Measurements from ENCODE around the gene CAPN11.
"Not testable (repeated sequence)": the region's sequence is repeated elsewhere in the genome, so short reads cannot be mapped to it uniquely, and the experiment has no call there.

The CAPN11 gene

GRCh38 chr6:44183783-44184182, 25.2 kb downstream of the CAPN11 start:
- DNase-seq = no peak

GRCh38 chr6:44185356-44185755, 26.7 kb downstream of the CAPN11 start:
- not testable (repeated sequence) for DNase-seq

- no peak for DNase-seq
Measured at GRCh38 chr6:44185953-44186634, 27.5 kb downstream of the CAPN11 start.

- no peak for DNase-seq
Measured at GRCh38 chr6:44186635-44187025, 28.0 kb downstream of the CAPN11 start.

GRCh38 chr6:44188819-44189218, 30.2 kb downstream of the CAPN11 start:
- DNase-seq = no peak

- DNase-seq = no peak
Measured at GRCh38 chr6:44189257-44189656, 30.6 kb downstream of the CAPN11 start.

GRCh38 chr6:44190715-44191114, 32.1 kb downstream of the CAPN11 start:
- DNase-seq = no peak

- no peak for DNase-seq
Measured at GRCh38 chr6:44192428-44193041, 33.9 kb downstream of the CAPN11 start.

GRCh38 chr6:44193307-44193910, 34.8 kb downstream of the CAPN11 start:
- DNase-seq = no peak

GRCh38 chr6:44194326-44194725, 35.7 kb downstream of the CAPN11 start:
- DNase-seq = no peak

GRCh38 chr6:44196351-44196750, 37.7 kb downstream of the CAPN11 start:
- not testable (repeated sequence) for DNase-seq

GRCh38 chr6:44198684-44199083, 40.1 kb downstream of the CAPN11 start:
- DNase-seq = no peak

- no peak for DNase-seq
Measured at GRCh38 chr6:44199883-44200282, 41.3 kb downstream of the CAPN11 start.

- DNase-seq = no peak
Measured at GRCh38 chr6:44201200-44201599, 42.6 kb downstream of the CAPN11 start.

GRCh38 chr6:44201638-44202303, 43.2 kb downstream of the CAPN11 start:
- DNase-seq = no peak

- DNase-seq = no peak
Measured at GRCh38 chr6:44202332-44202971, 43.8 kb downstream of the CAPN11 start.

GRCh38 chr6:44202972-44203750, 44.5 kb downstream of the CAPN11 start:
- DNase-seq = no peak

GRCh38 chr6:44203955-44204354, 45.3 kb downstream of the CAPN11 start:
- no peak for DNase-seq

- no peak for DNase-seq
Measured at GRCh38 chr6:44207966-44208365, 49.3 kb downstream of the CAPN11 start.

GRCh38 chr6:44211284-44211683, 52.7 kb downstream of the CAPN11 start:
- no peak for DNase-seq

- no peak for DNase-seq
Measured at GRCh38 chr6:44214307-44214706, 55.7 kb downstream of the CAPN11 start.

GRCh38 chr6:44216677-44217331, 58.2 kb downstream of the CAPN11 start, which contains the start of gene MYMX:
Gene MYMX, plus strand, starts transcription at chr6:44216926. Its CDS starts 546 bp downstream, at chr6:44217472.
- DNase-seq = no peak

All from central memory CD4-positive, alpha-beta T cell (primary cell).